ENCODE results near the gene KIF23. TPM values are rescaled to one million over a fixed set of nuclear protein-coding genes. Genes with fewer than 3 reads are reported as not detected.
A peak's percentile ranks its signal among the peaks of the same experiment; 100 is the strongest.
"Not testable (repeated sequence)": the region's sequence is repeated elsewhere in the genome, so short reads cannot be mapped to it uniquely, and the experiment has no call there.

KIF23 gene
- total RNA-seq, 2 experiments from 2014 or later, result 45.4 to 47.0 TPM

- intact Hi-C loops (cut with micrococcal nuclease), result no loop called here
- ATAC-seq (no peak), DNase-seq (no peak)
- H3K27me3 Mint-ChIP-seq, result no peaks in the 10 kb centered on the region
- no peaks in the 10 kb centered on the region for H3K9me3 Mint-ChIP-seq
- ChIA-PET POLR2A (interaction anchor here (1.0 to 3.5 kb wide), 2 partner anchors 10 to 13 kb away, joined by 3 to 16 read pairs; partner anchors contain the start of gene RPLP1), CTCF (interaction anchor here (0.6 to 2.0 kb wide), 3 partner anchors 13 to 23 kb away, joined by 3 to 5 read pairs (median 3); partner anchors contain the start of gene RPLP1)
- H3K4me1 Mint-ChIP-seq (ENCODE audit: low read depth), result peaks cover 13% of the 10 kb centered on the region
- no peak overlapping the region for H3K4me3 Mint-ChIP-seq
- no peak overlapping the region for H3K27ac Mint-ChIP-seq
- H3K36me3 Mint-ChIP-seq (ENCODE audit: low read depth), result peaks cover 67% of the 10 kb centered on the region
- no peak for TF ChIP-seq CTCF (IDR thresholded peaks at IDR 0.05)
Measured at GRCh38 chr15:69439623-69440022, 25.5 kb downstream of the KIF23 start.

DNA sequence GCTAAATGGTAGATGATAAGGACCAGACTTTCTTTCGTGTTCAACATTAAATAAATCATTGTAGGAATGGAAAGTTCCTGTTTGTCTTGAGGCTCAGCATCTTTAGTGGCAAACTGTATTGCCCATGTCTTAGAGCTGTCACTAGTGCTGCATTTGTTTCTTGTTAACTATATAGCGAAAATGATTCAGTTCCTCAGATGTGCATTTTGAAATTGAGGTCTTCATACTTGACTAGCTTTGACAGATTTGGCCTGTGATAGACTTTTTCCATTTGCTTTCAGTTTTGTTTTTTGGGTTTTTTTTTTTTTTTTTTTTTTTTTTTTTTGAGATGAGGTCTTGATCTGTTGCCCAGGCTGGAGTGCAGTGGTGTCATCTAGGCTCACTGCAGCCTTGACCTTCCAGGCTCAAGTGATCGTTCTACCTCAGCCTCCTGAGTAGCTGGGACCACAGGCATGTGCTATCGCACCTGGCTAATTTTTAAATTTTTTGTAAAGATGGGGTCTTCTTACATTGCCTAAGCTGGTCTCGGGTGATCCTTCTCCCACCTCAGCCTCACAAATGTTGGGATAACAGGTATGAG is 29.0 kb downstream of the KIF23 start:
- no peak for TF ChIP-seq CTCF (IDR thresholded peaks at IDR 0.05)
- Mint-ChIP-seq H3K4me1 (ENCODE audit: low read depth) (peaks cover 13% of the 10 kb centered on the region), H3K27me3 (no peaks in the 10 kb centered on the region), H3K36me3 (ENCODE audit: low read depth) (peaks cover 71% of the 10 kb centered on the region), H3K4me3 (no peak overlapping the region), H3K27ac (peak overlapping the region; percentile 25), H3K9me3 (no peaks in the 10 kb centered on the region)
- POLR2A ChIA-PET, result interaction anchor here (0.6 to 3.0 kb wide), 2 partner anchors 9 to 357 kb away, joined by 3 to 14 read pairs; partner anchors contain the start of gene RPLP1
- DNase-seq (no peak), ATAC-seq (peak; percentile 90)
- intact Hi-C loops (cut with micrococcal nuclease), result no loop called here
- CTCF ChIA-PET, result no interaction called here

DNA sequence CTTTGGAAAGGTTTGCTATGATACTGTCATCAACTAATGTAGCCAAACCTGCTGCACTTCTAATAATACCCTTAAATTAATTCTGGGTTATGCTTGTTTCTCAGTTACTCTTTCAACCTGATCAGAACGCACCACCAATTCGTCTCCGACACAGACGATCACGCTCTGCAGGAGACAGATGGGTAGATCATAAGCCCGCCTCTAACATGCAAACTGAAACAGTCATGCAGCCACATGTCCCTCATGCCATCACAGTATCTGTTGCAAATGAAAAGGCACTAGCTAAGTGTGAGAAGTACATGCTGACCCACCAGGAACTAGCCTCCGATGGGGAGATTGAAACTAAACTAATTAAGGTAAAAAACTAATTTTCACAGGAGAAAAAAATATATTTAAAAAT is 30.5 kb downstream of the KIF23 start:
- Mint-ChIP-seq H3K4me3 (no peak overlapping the region), H3K27me3 (no peaks in the 10 kb centered on the region), H3K27ac (no peak overlapping the region), H3K9me3 (no peaks in the 10 kb centered on the region), H3K4me1 (ENCODE audit: low read depth) (peaks cover 13% of the 10 kb centered on the region), H3K36me3 (ENCODE audit: low read depth) (peaks cover 59% of the 10 kb centered on the region)
- ChIA-PET POLR2A (no interaction called here), CTCF (interaction anchor here (1.5 kb wide), 1 partner anchor 18 kb away, joined by 4 read pairs; no protein-coding TSS in a partner anchor)
- no peak for DNase-seq
- no peak for TF ChIP-seq CTCF (IDR thresholded peaks at IDR 0.05)
- no peak for ATAC-seq
- intact Hi-C loops (cut with micrococcal nuclease), result no loop called here

DNA sequence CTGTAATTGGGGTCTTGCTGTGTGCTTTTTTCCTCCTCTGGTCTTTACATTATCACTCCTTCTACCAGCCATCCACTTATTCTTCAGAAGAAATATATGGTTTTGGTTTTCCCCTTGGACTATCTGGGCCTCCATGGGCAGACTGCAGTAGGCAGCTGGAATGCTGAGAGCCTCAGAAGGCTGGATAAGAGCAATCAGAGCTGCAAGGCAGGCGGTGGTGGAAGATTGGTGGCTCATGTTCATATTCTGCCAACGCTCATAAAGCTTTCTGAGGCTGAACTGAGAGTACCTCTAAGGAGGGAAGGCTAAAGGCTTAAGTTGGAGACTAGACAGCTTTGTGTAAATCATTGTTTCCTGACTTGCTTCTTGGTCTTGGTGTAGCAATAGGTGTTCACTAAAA is 32.8 kb downstream of the KIF23 start:
- no peak for DNase-seq
- H3K36me3 Mint-ChIP-seq (ENCODE audit: low read depth), result peaks cover 41% of the 10 kb centered on the region
- POLR2A ChIA-PET, result interaction anchor here (1.3 kb wide), 1 partner anchor 9 kb away, joined by 4 read pairs; no protein-coding TSS in a partner anchor
- H3K27me3 Mint-ChIP-seq, result no peaks in the 10 kb centered on the region
- no peak for ATAC-seq
- CTCF ChIA-PET, result interaction anchor here (1.2 kb wide), 1 partner anchor 16 kb away, joined by 4 read pairs; no protein-coding TSS in a partner anchor
- no peak overlapping the region for H3K4me3 Mint-ChIP-seq
- no peak for TF ChIP-seq CTCF (IDR thresholded peaks at IDR 0.05)
- H3K4me1 Mint-ChIP-seq (ENCODE audit: low read depth), result peaks cover 13% of the 10 kb centered on the region
- H3K27ac Mint-ChIP-seq, result no peak overlapping the region
- intact Hi-C loops (cut with micrococcal nuclease), result no loop called here
- H3K9me3 Mint-ChIP-seq, result no peaks in the 10 kb centered on the region

- H3K4me3 Mint-ChIP-seq; H3K27ac Mint-ChIP-seq; H3K27me3 Mint-ChIP-seq; intact Hi-C loops (cut with micrococcal nuclease); CTCF ChIA-PET; DNase-seq; ATAC-seq; H3K9me3 Mint-ChIP-seq: not testable (repeated sequence)
- POLR2A ChIA-PET, result interaction anchor here (0.7 to 3.8 kb wide), 3 partner anchors 11 to 55 kb away, joined by 3 to 21 read pairs (median 3); no protein-coding TSS in a partner anchor
- Mint-ChIP-seq H3K4me1 (ENCODE audit: low read depth) (peaks cover 12% of the 10 kb centered on the region), H3K36me3 (ENCODE audit: low read depth) (peaks cover 55% of the 10 kb centered on the region)
Measured at GRCh38 chr15:69450221-69450620, 36.1 kb downstream of the KIF23 start.
